ENCODE results near the gene INPP5D. TPM values are rescaled to one million over a fixed set of nuclear protein-coding genes. Genes with fewer than 3 reads are reported as not detected.

INPP5D gene
- polyA plus RNA-seq, 3 donors = 6.6 to 7.2 (median 6.7) TPM

Other genes starting within 250 kb of the INPP5D start
- gene SNORC, start 190.1 kb upstream of the INPP5D start, polyA plus RNA-seq (ENCODE audit: insufficient read length in 3 of 3) = 1 to 10 TPM; 2.8 to 4.1 (median 3.6) TPM
- gene NGEF, start 47.1 kb upstream of the INPP5D start, polyA plus RNA-seq (ENCODE audit: insufficient read length in 3 of 3) = 1 to 10 TPM; 2.7 to 3.9 (median 3.4) TPM
- not detected for gene NEU2, start 27.7 kb upstream of the INPP5D start, polyA plus RNA-seq (ENCODE audit: insufficient read length in 3 of 3)
- 10 to 100 TPM; 20.6 to 25.1 (median 23.8) TPM for gene ATG16L1, start 191.3 kb downstream of the INPP5D start, polyA plus RNA-seq (ENCODE audit: insufficient read length in 3 of 3)
- gene SAG, start 247.5 kb downstream of the INPP5D start, polyA plus RNA-seq (ENCODE audit: insufficient read length in 3 of 3) = under 1 TPM; 0.07 to 0.18 (median 0.12) TPM